Measurements from ENCODE around the gene PPP1R15B.

Gene PPP1R15B

GRCh38 chr1:204377800-204378668 is 33.6 kb downstream of the PPP1R15B start:
- WGBS, result under 1% methylated on average over 54 of the region's 55 CpGs
- H3K9ac ChIP-seq (ENCODE audit: low read length), result peak overlapping the region; percentile 4

DNA sequence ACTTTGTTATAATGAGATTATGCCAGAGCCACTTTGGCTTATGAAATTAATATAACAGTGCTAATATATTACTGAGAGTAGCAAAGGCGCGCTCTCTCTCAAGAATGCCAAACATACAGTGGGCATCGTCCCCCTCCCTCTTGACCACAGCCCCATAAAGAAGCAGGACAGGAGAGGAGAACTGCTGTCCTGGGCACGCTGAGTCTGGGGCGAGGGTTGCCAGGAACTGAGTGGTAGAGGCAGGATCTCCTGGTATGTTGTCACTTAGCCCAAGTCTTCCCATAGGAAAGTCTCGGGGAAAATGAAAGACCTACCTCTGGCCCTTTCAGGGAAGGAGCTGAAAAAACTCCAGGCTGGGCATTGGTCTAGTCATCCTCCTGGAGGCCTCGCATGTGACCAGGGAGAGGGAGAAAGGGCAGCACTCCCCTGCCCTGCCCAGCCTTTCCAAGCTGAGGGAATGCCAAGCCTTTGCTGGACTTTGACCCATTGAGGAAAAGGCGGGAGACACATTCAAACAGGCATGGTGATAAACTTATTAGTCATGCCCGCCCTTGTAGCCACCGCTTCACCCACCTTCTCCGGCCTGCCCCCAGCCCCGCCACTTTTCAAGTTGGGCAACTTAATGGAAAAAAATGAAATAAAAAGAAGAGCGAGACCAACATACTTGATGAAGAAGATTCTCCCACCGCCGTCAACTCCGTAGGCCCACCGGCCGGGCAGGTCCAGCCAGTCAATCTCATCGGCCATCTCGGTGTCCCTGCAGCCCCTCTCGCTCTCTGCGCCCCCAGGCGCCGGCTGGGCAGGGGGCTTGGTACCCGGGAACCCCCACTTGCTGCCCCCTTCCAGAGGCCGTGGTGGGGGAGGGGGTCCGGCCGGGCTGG is 34.5 kb downstream of the PPP1R15B start:
- no peak overlapping the region for H4K8ac ChIP-seq (ENCODE audit: low read length)

More at GRCh38 chr1:204377800-204378668, 33.6 kb downstream of the PPP1R15B start:
- H3K14ac ChIP-seq (ENCODE audit: low read length in 2 of 2), result peak overlapping the region in 1 of 2 experiments; percentile 42
- H2AK5ac ChIP-seq (ENCODE audit: low read length, severe bottlenecking), result no peak overlapping the region
- H3K9me3 ChIP-seq (ENCODE audit: control insufficient read depth, low read length), result no peaks in the 10 kb centered on the region
- no peaks in the 10 kb centered on the region for H3K36me3 ChIP-seq (ENCODE audit: control insufficient read depth in 1 of 2, insufficient read depth in 2 of 2, low read depth in 1 of 2, low read length in 2 of 2)
- peaks cover 11% of the 10 kb centered on the region for H3K4me1 ChIP-seq (ENCODE audit: control insufficient read depth, insufficient read depth, low read depth, low read length)
- no peak overlapping the region for H2BK12ac ChIP-seq (ENCODE audit: low read length in 2 of 2)
- H3K23ac ChIP-seq (ENCODE audit: low read length in 2 of 2), result peak overlapping the region in 1 of 2 experiments; percentile 18
- peak overlapping the region in 1 of 2 experiments; percentile 28 for H3K18ac ChIP-seq (ENCODE audit: low read depth in 1 of 2, low read length in 2 of 2)
- H3K27me3 ChIP-seq (ENCODE audit: control insufficient read depth in 1 of 2, insufficient read depth in 1 of 2, low read length in 2 of 2), result peaks cover 68 to 98% of the 10 kb centered on the region in 2 experiments
- no peak overlapping the region for H4K8ac ChIP-seq (ENCODE audit: low read length)
- no peak for DNase-seq
- H3K79me1 ChIP-seq (replicated peaks; ENCODE audit: low read length, poor library complexity, severe bottlenecking), result no peaks in the 10 kb centered on the region
- peak overlapping the region; percentile 47 to 62 for H3K4me3 ChIP-seq (ENCODE audit: insufficient read depth in 1 of 2, low read depth in 1 of 2, low read length in 2 of 2)
- H3K27ac ChIP-seq (ENCODE audit: low read length, poor library complexity, severe bottlenecking), result no peak overlapping the region
- H3K4me2 ChIP-seq (ENCODE audit: low read length, poor library complexity, severe bottlenecking), result peak overlapping the region; percentile 99
- H3K4ac ChIP-seq (ENCODE audit: low read depth in 1 of 2, low read length in 2 of 2), result no peak overlapping the region
- H4K91ac ChIP-seq (ENCODE audit: low read length), result no peak overlapping the region
- H2BK120ac ChIP-seq (ENCODE audit: low read depth, low read length), result no peak overlapping the region
- H2AFZ ChIP-seq (ENCODE audit: low read depth, low read length), result peak overlapping the region; percentile 62
- no peak overlapping the region for H2BK5ac ChIP-seq (ENCODE audit: low read depth, low read length, poor library complexity, severe bottlenecking)
- no peak overlapping the region for H2BK15ac ChIP-seq (ENCODE audit: low read depth, poor library complexity, severe bottlenecking)

GRCh38 chr1:204376465-204376864 is 35.2 kb downstream of the PPP1R15B start:
- no peak overlapping the region for H4K91ac ChIP-seq (ENCODE audit: low read length)
- peaks cover 11% of the 10 kb centered on the region for H3K4me1 ChIP-seq (ENCODE audit: control insufficient read depth, insufficient read depth, low read depth, low read length)
- no peak overlapping the region for H2BK15ac ChIP-seq (ENCODE audit: low read depth, poor library complexity, severe bottlenecking)
- H3K14ac ChIP-seq (ENCODE audit: low read length in 2 of 2), result no peak overlapping the region
- H3K4ac ChIP-seq (ENCODE audit: low read depth in 1 of 2, low read length in 2 of 2), result no peak overlapping the region
- H3K27ac ChIP-seq (ENCODE audit: low read length, poor library complexity, severe bottlenecking), result no peak overlapping the region
- H2BK12ac ChIP-seq (ENCODE audit: low read length in 2 of 2), result no peak overlapping the region
- H3K79me1 ChIP-seq (replicated peaks; ENCODE audit: low read length, poor library complexity, severe bottlenecking), result no peaks in the 10 kb centered on the region
- no peaks in the 10 kb centered on the region for H3K9me3 ChIP-seq (ENCODE audit: control insufficient read depth, low read length)
- no peak overlapping the region for H3K18ac ChIP-seq (ENCODE audit: low read depth in 1 of 2, low read length in 2 of 2)
- H3K4me3 ChIP-seq (ENCODE audit: insufficient read depth in 1 of 2, low read depth in 1 of 2, low read length in 2 of 2), result no peak overlapping the region
- H3K23ac ChIP-seq (ENCODE audit: low read length in 2 of 2), result no peak overlapping the region
- H3K4me2 ChIP-seq (ENCODE audit: low read length, poor library complexity, severe bottlenecking), result no peak overlapping the region
- no peak overlapping the region for H2AK5ac ChIP-seq (ENCODE audit: low read length, severe bottlenecking)
- H4K8ac ChIP-seq (ENCODE audit: low read length), result no peak overlapping the region
- no peak overlapping the region for H2BK120ac ChIP-seq (ENCODE audit: low read depth, low read length)
- H3K9ac ChIP-seq (ENCODE audit: low read length), result no peak overlapping the region
- WGBS, result 93% methylated on average over 6 of the region's 6 CpGs
- DNase-seq, result no peak
- no peak overlapping the region for H2AFZ ChIP-seq (ENCODE audit: low read depth, low read length)
- H2BK5ac ChIP-seq (ENCODE audit: low read depth, low read length, poor library complexity, severe bottlenecking), result no peak overlapping the region
- no peaks in the 10 kb centered on the region for H3K36me3 ChIP-seq (ENCODE audit: control insufficient read depth in 1 of 2, insufficient read depth in 2 of 2, low read depth in 1 of 2, low read length in 2 of 2)
- H3K27me3 ChIP-seq (ENCODE audit: control insufficient read depth in 1 of 2, insufficient read depth in 1 of 2, low read length in 2 of 2), result peaks cover 68 to 99% of the 10 kb centered on the region in 2 experiments

More for the DNA sequence above, 34.5 kb downstream of the PPP1R15B start:
- Histone ChIP-seq H3K4ac (ENCODE audit: low read depth in 1 of 2, low read length in 2 of 2) (no peak overlapping the region), H3K4me3 (ENCODE audit: insufficient read depth in 1 of 2, low read depth in 1 of 2, low read length in 2 of 2) (peak overlapping the region; percentile 47 to 62), H3K23ac (ENCODE audit: low read length in 2 of 2) (no peak overlapping the region), H2BK15ac (ENCODE audit: low read depth, poor library complexity, severe bottlenecking) (no peak overlapping the region), H3K79me1 (replicated peaks; ENCODE audit: low read length, poor library complexity, severe bottlenecking) (no peaks in the 10 kb centered on the region), H2AFZ (ENCODE audit: low read depth, low read length) (no peak overlapping the region), H3K36me3 (ENCODE audit: control insufficient read depth in 1 of 2, insufficient read depth in 2 of 2, low read depth in 1 of 2, low read length in 2 of 2) (no peaks in the 10 kb centered on the region), H2BK5ac (ENCODE audit: low read depth, low read length, poor library complexity, severe bottlenecking) (no peak overlapping the region), H3K9me3 (ENCODE audit: control insufficient read depth, low read length) (no peaks in the 10 kb centered on the region), H3K4me2 (ENCODE audit: low read length, poor library complexity, severe bottlenecking) (peak overlapping the region; percentile 99), H4K91ac (ENCODE audit: low read length) (no peak overlapping the region), H3K4me1 (ENCODE audit: control insufficient read depth, insufficient read depth, low read depth, low read length) (peaks cover 11% of the 10 kb centered on the region), H2BK120ac (ENCODE audit: low read depth, low read length) (no peak overlapping the region), H3K27me3 (ENCODE audit: control insufficient read depth in 1 of 2, insufficient read depth in 1 of 2, low read length in 2 of 2) (peaks cover 63 to 98% of the 10 kb centered on the region in 2 experiments), H3K14ac (ENCODE audit: low read length in 2 of 2) (peak overlapping the region in 1 of 2 experiments; percentile 42), H3K18ac (ENCODE audit: low read depth in 1 of 2, low read length in 2 of 2) (no peak overlapping the region), H3K9ac (ENCODE audit: low read length) (no peak overlapping the region), H2AK5ac (ENCODE audit: low read length, severe bottlenecking) (no peak overlapping the region), H3K27ac (ENCODE audit: low read length, poor library complexity, severe bottlenecking) (no peak overlapping the region), H2BK12ac (ENCODE audit: low read length in 2 of 2) (no peak overlapping the region)
- no peak for DNase-seq
- 51% methylated on average over 28 of the region's 28 CpGs for WGBS

DNA sequence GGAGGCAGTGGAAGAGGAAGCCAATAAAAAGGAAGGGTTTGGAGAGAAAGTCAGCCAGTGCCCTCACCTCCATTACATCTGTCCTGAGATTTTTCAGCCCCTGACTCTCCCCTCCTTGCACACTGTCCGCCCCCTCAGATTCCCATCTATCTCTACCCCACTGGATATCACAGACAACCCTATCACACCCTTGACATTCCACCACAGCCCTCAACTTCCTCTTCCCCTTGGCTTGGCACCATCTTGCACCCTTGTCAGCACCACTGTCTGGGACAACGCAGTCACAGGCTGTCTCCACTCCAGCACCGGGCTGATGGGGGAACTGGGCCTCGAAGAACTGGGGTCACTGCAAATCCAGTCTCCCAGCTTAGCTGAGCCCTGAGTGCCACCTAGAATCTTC is 37.7 kb downstream of the PPP1R15B start:
- no peak overlapping the region for H3K4me3 ChIP-seq (ENCODE audit: insufficient read depth in 1 of 2, low read depth in 1 of 2, low read length in 2 of 2)

More for the DNA sequence above, 37.7 kb downstream of the PPP1R15B start:
- no peak overlapping the region for H3K18ac ChIP-seq (ENCODE audit: low read depth in 1 of 2, low read length in 2 of 2)
- H3K4me2 ChIP-seq (ENCODE audit: low read length, poor library complexity, severe bottlenecking), result no peak overlapping the region
- 96% methylated on average over 4 of the region's 4 CpGs for WGBS
- no peak overlapping the region for H3K9ac ChIP-seq (ENCODE audit: low read length)
- no peak for DNase-seq
- no peak overlapping the region for H2AK5ac ChIP-seq (ENCODE audit: low read length, severe bottlenecking)
- H3K27me3 ChIP-seq (ENCODE audit: control insufficient read depth in 1 of 2, insufficient read depth in 1 of 2, low read length in 2 of 2), result peaks cover 78 to 98% of the 10 kb centered on the region in 2 experiments
- H2AFZ ChIP-seq (ENCODE audit: low read depth, low read length), result no peak overlapping the region
- no peak overlapping the region for H4K91ac ChIP-seq (ENCODE audit: low read length)
- no peaks in the 10 kb centered on the region for H3K9me3 ChIP-seq (ENCODE audit: control insufficient read depth, low read length)
- H3K23ac ChIP-seq (ENCODE audit: low read length in 2 of 2), result no peak overlapping the region
- no peak overlapping the region for H2BK15ac ChIP-seq (ENCODE audit: low read depth, poor library complexity, severe bottlenecking)
- no peak overlapping the region for H2BK5ac ChIP-seq (ENCODE audit: low read depth, low read length, poor library complexity, severe bottlenecking)
- H3K27ac ChIP-seq (ENCODE audit: low read length, poor library complexity, severe bottlenecking), result no peak overlapping the region
- H3K14ac ChIP-seq (ENCODE audit: low read length in 2 of 2), result no peak overlapping the region
- no peak overlapping the region for H2BK120ac ChIP-seq (ENCODE audit: low read depth, low read length)
- no peaks in the 10 kb centered on the region for H3K36me3 ChIP-seq (ENCODE audit: control insufficient read depth in 1 of 2, insufficient read depth in 2 of 2, low read depth in 1 of 2, low read length in 2 of 2)
- H3K4ac ChIP-seq (ENCODE audit: low read depth in 1 of 2, low read length in 2 of 2), result no peak overlapping the region
- no peak overlapping the region for H4K8ac ChIP-seq (ENCODE audit: low read length)
- H3K79me1 ChIP-seq (replicated peaks; ENCODE audit: low read length, poor library complexity, severe bottlenecking), result no peaks in the 10 kb centered on the region
- peaks cover 11% of the 10 kb centered on the region for H3K4me1 ChIP-seq (ENCODE audit: control insufficient read depth, insufficient read depth, low read depth, low read length)
- H2BK12ac ChIP-seq (ENCODE audit: low read length in 2 of 2), result no peak overlapping the region

All from mesenchymal stem cell (in vitro differentiated cells and primary cell).